ENCODE results near the gene CSMD2.

DNA sequence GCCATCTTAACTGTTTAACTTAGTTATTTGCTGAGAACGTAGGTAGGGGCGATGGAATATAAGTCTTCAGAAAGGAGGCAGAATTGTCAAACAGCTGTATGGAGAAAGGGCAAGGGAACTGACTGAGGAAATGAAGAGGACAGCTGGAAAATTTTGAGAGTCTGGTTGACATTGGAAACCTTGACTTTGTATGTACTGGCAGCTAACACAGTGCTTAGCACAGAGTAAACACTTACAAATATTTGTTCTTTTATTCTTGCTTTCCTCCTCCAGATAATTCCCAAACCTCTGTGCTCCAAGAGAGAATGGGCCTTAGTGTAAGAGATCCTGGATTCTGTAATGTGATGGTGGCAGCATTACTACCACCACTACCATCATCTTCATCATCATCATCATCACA, 601.3 kb downstream of the CSMD2 start:
- TF ChIP-seq, protein P1, sequence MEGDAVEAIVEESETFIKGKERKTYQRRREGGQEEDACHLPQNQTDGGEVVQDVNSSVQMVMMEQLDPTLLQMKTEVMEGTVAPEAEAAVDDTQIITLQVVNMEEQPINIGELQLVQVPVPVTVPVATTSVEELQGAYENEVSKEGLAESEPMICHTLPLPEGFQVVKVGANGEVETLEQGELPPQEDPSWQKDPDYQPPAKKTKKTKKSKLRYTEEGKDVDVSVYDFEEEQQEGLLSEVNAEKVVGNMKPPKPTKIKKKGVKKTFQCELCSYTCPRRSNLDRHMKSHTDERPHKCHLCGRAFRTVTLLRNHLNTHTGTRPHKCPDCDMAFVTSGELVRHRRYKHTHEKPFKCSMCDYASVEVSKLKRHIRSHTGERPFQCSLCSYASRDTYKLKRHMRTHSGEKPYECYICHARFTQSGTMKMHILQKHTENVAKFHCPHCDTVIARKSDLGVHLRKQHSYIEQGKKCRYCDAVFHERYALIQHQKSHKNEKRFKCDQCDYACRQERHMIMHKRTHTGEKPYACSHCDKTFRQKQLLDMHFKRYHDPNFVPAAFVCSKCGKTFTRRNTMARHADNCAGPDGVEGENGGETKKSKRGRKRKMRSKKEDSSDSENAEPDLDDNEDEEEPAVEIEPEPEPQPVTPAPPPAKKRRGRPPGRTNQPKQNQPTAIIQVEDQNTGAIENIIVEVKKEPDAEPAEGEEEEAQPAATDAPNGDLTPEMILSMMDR (IDR thresholded peaks at IDR 0.05; ENCODE audit: low read length), result no peak
- no peak for TF ChIP-seq EZH2 (optimal IDR thresholded peaks at IDR 0.05; ENCODE audit: low read depth, low read length)

All from MM.1S (cell line).